Activated T-helper 1 cell treated with anti-CD3 and anti-CD28 coated beads, Interleukin-12 subunit alpha, Interleukin-12 subunit beta, Interleukin-2, Interleukin-4 antibody, amounts not matched to agents 30 ng/mL and 10 ng/mL and 1 ng/mL, durations not matched to agents 14 hours and 24 hours and 36 hours (primary cell): ENCODE results near the gene MDP1. TPM values are rescaled to one million over a fixed set of nuclear protein-coding genes. Genes with fewer than 3 reads are reported as not detected.
A peak's percentile ranks its signal among the peaks of the same experiment; 100 is the strongest.
"Not testable (repeated sequence)": the region's sequence is repeated elsewhere in the genome, so short reads cannot be mapped to it uniquely, and the experiment has no call there.

Experiments used
- DNase-seq: peaks from one replicate; pipeline ENCODE4 v3.0.0; 2021; ENCODE audit warnings: low spot score
- H3K27ac Mint-ChIP-seq: one replicate; pipeline ENCODE4 v1.8.0; 2021; ENCODE audit warnings: mild to moderate bottlenecking, mixed read lengths
- H3K27me3 Mint-ChIP-seq: one replicate; pipeline ENCODE4 v1.8.0; 2022; ENCODE audit warnings: mild to moderate bottlenecking, moderate library complexity, mixed read lengths; ENCODE audit not compliant: insufficient read depth
- H3K36me3 Mint-ChIP-seq: one replicate; pipeline ENCODE4 v1.8.0; 2021; ENCODE audit warnings: low read depth, mixed read lengths
- H3K4me1 Mint-ChIP-seq: one replicate; pipeline ENCODE4 v1.8.0; 2021; ENCODE audit warnings: low read depth, mixed read lengths
- H3K4me3 Mint-ChIP-seq: one replicate; pipeline ENCODE4 v1.8.0; 2021; ENCODE audit warnings: mild to moderate bottlenecking, moderate library complexity, mixed read lengths
- H3K9me3 Mint-ChIP-seq: one replicate; pipeline ENCODE4 v1.8.0; 2021; ENCODE audit warnings: mixed read lengths
- intact Hi-C: fragments of 100-400 bp; cut with micrococcal nuclease; formaldehyde crosslinking; loops from one replicate; pipeline ENCODE4 v1.15.1; 2024
- total RNA-seq: library from RNA; stranded (reverse); gene quantifications from 2 replicates; pipeline ENCODE4 v1.2.3, GENCODE V29; 2022

MDP1 gene
- total RNA-seq, 1 donor from 2014 or later: 12.9 TPM

- intact Hi-C loops: no loop called here
- no peak overlapping the region for H3K4me3 Mint-ChIP-seq
- no peaks in the 10 kb centered on the region for H3K27me3 Mint-ChIP-seq
- H3K36me3 Mint-ChIP-seq: peaks cover 4% of the 10 kb centered on the region
- no peak for DNase-seq
- H3K9me3 Mint-ChIP-seq: no peaks in the 10 kb centered on the region
- no peaks in the 10 kb centered on the region for H3K4me1 Mint-ChIP-seq
- no peak overlapping the region for H3K27ac Mint-ChIP-seq
Measured at GRCh38 chr14:24256960-24257359, 41.1 kb upstream of the MDP1 start.

GRCh38 chr14:24255931-24256711, 40.3 kb upstream of the MDP1 start:
- Mint-ChIP-seq H3K36me3 (peaks cover 4% of the 10 kb centered on the region), H3K4me3 (no peak overlapping the region), H3K27ac (no peak overlapping the region), H3K9me3 (no peaks in the 10 kb centered on the region), H3K4me1 (peaks cover 7% of the 10 kb centered on the region), H3K27me3 (no peaks in the 10 kb centered on the region)
- intact Hi-C loops: no loop called here
- DNase-seq: no peak

- Mint-ChIP-seq H3K4me3 (no peak overlapping the region), H3K27me3 (no peaks in the 10 kb centered on the region), H3K27ac (no peak overlapping the region), H3K9me3 (no peaks in the 10 kb centered on the region), H3K36me3 (peaks cover 5% of the 10 kb centered on the region), H3K4me1 (peaks cover 13% of the 10 kb centered on the region)
- no peak for DNase-seq
- intact Hi-C loops: no loop called here
Measured at GRCh38 chr14:24255438-24255837, 39.6 kb upstream of the MDP1 start.

- Mint-ChIP-seq H3K4me1 (peaks cover 20% of the 10 kb centered on the region), H3K27ac (no peak overlapping the region), H3K36me3 (peaks cover 9% of the 10 kb centered on the region), H3K9me3 (no peaks in the 10 kb centered on the region), H3K4me3 (no peak overlapping the region), H3K27me3 (no peaks in the 10 kb centered on the region)
- intact Hi-C loops: no loop called here
- no peak for DNase-seq
Measured at GRCh38 chr14:24254630-24255392, 38.9 kb upstream of the MDP1 start.

GRCh38 chr14:24253936-24254335, 38.1 kb upstream of the MDP1 start:
- Mint-ChIP-seq H3K27me3 (no peaks in the 10 kb centered on the region), H3K9me3 (no peaks in the 10 kb centered on the region), H3K36me3 (peaks cover 11% of the 10 kb centered on the region), H3K4me3 (no peak overlapping the region), H3K4me1 (peaks cover 26% of the 10 kb centered on the region), H3K27ac (no peak overlapping the region)
- intact Hi-C loops: no loop called here
- DNase-seq: no peak

GRCh38 chr14:24252289-24253124, 36.6 kb upstream of the MDP1 start:
- Mint-ChIP-seq H3K9me3 (no peaks in the 10 kb centered on the region), H3K27me3 (no peaks in the 10 kb centered on the region), H3K4me3 (no peak overlapping the region), H3K36me3 (peaks cover 17% of the 10 kb centered on the region), H3K27ac (no peak overlapping the region), H3K4me1 (peaks cover 37% of the 10 kb centered on the region)
- intact Hi-C loops: no loop called here
- DNase-seq: no peak

- no peak overlapping the region for H3K4me3 Mint-ChIP-seq
- intact Hi-C loops: no loop called here
- H3K9me3 Mint-ChIP-seq: no peaks in the 10 kb centered on the region
- peaks cover 43% of the 10 kb centered on the region for H3K4me1 Mint-ChIP-seq
- H3K27me3 Mint-ChIP-seq: no peaks in the 10 kb centered on the region
- H3K36me3 Mint-ChIP-seq: peaks cover 19% of the 10 kb centered on the region
- H3K27ac Mint-ChIP-seq: no peak overlapping the region
- DNase-seq: no peak
Measured at GRCh38 chr14:24251880-24252288, 36.0 kb upstream of the MDP1 start.

GRCh38 chr14:24250354-24250753, 34.5 kb upstream of the MDP1 start:
- peak overlapping the region; percentile 61 for H3K27ac Mint-ChIP-seq
- intact Hi-C loops: no loop called here
- peak overlapping the region; percentile 40 for H3K4me3 Mint-ChIP-seq
- no peaks in the 10 kb centered on the region for H3K27me3 Mint-ChIP-seq
- no peaks in the 10 kb centered on the region for H3K9me3 Mint-ChIP-seq
- no peak for DNase-seq
- H3K36me3 Mint-ChIP-seq: peaks cover 21% of the 10 kb centered on the region
- peaks cover 46% of the 10 kb centered on the region for H3K4me1 Mint-ChIP-seq

GRCh38 chr14:24249230-24250021, 33.6 kb upstream of the MDP1 start:
- Mint-ChIP-seq H3K36me3 (peaks cover 18% of the 10 kb centered on the region), H3K27ac (peak overlapping the region; percentile 61), H3K4me3 (peak overlapping the region; percentile 41), H3K4me1 (peaks cover 51% of the 10 kb centered on the region), H3K9me3 (no peaks in the 10 kb centered on the region), H3K27me3 (no peaks in the 10 kb centered on the region)
- intact Hi-C loops: no loop called here
- DNase-seq: no peak

- peaks cover 18% of the 10 kb centered on the region for H3K36me3 Mint-ChIP-seq
- H3K9me3 Mint-ChIP-seq: no peaks in the 10 kb centered on the region
- intact Hi-C loops: no loop called here
- H3K27ac Mint-ChIP-seq: peak overlapping the region; percentile 67
- H3K27me3 Mint-ChIP-seq: no peaks in the 10 kb centered on the region
- peak overlapping the region; percentile 28 for H3K4me3 Mint-ChIP-seq
- no peak for DNase-seq
- H3K4me1 Mint-ChIP-seq: peaks cover 63% of the 10 kb centered on the region
Measured at GRCh38 chr14:24247422-24247821, 31.6 kb upstream of the MDP1 start.

GRCh38 chr14:24246765-24247212, 30.9 kb upstream of the MDP1 start:
- peaks cover 63% of the 10 kb centered on the region for H3K4me1 Mint-ChIP-seq
- intact Hi-C loops: no loop called here
- peak overlapping the region; percentile 74 for H3K4me3 Mint-ChIP-seq
- no peaks in the 10 kb centered on the region for H3K27me3 Mint-ChIP-seq
- H3K27ac Mint-ChIP-seq: peak overlapping the region; percentile 93
- peaks cover 18% of the 10 kb centered on the region for H3K36me3 Mint-ChIP-seq
- H3K9me3 Mint-ChIP-seq: no peaks in the 10 kb centered on the region
- DNase-seq: peak; percentile 35

- H3K27ac Mint-ChIP-seq, intact Hi-C loops, DNase-seq, H3K27me3 Mint-ChIP-seq, H3K9me3 Mint-ChIP-seq: not testable (repeated sequence)
- H3K36me3 Mint-ChIP-seq: peaks cover 25% of the 10 kb centered on the region
- H3K4me1 Mint-ChIP-seq: peaks cover 57% of the 10 kb centered on the region
- H3K4me3 Mint-ChIP-seq: peak overlapping the region; percentile 29
Measured at GRCh38 chr14:24245350-24245749, 29.5 kb upstream of the MDP1 start.
